GM13977 (cell line): Measurements from ENCODE around the gene CLDN11.

Source experiments
- DNase-seq: peaks from one replicate; pipeline ENCODE4 v3.0.0; 2012; ENCODE audit warnings: low spot score
- in situ Hi-C: fragments of 300-500 bp; cut with MboI; formaldehyde crosslinking; loops from one replicate; pipeline ENCODE4 v1.12.0; 2022; ENCODE audit warnings: low sequenced_read_pairs, low pct_unique_long_range_greater_than_20kb, mixed read lengths, inconsistent platforms; ENCODE audit not compliant: unreplicated experiment
- TF ChIP-seq, protein P1 (sequence below): IDR thresholded peaks from 2 replicates; pipeline ENCODE4 v1.5.1; 2012; ENCODE audit warnings: mild to moderate bottlenecking, control low read depth; ENCODE audit not compliant: insufficient read depth; ENCODE audit errors: extremely low read depth, missing control alignments

The CLDN11 gene

GRCh38 chr3:170442947-170443346 is 24.3 kb downstream of the CLDN11 start:
- no peak for DNase-seq
- in situ Hi-C loops = no loop called here
- TF ChIP-seq, protein P1, sequence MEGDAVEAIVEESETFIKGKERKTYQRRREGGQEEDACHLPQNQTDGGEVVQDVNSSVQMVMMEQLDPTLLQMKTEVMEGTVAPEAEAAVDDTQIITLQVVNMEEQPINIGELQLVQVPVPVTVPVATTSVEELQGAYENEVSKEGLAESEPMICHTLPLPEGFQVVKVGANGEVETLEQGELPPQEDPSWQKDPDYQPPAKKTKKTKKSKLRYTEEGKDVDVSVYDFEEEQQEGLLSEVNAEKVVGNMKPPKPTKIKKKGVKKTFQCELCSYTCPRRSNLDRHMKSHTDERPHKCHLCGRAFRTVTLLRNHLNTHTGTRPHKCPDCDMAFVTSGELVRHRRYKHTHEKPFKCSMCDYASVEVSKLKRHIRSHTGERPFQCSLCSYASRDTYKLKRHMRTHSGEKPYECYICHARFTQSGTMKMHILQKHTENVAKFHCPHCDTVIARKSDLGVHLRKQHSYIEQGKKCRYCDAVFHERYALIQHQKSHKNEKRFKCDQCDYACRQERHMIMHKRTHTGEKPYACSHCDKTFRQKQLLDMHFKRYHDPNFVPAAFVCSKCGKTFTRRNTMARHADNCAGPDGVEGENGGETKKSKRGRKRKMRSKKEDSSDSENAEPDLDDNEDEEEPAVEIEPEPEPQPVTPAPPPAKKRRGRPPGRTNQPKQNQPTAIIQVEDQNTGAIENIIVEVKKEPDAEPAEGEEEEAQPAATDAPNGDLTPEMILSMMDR = no peak

- in situ Hi-C loops = no loop called here
- no peak for DNase-seq
- TF ChIP-seq, protein P1 = no peak
These were observed 24.8 kb downstream of the CLDN11 start for GRCh38 chr3:170443457-170443856.

DNA sequence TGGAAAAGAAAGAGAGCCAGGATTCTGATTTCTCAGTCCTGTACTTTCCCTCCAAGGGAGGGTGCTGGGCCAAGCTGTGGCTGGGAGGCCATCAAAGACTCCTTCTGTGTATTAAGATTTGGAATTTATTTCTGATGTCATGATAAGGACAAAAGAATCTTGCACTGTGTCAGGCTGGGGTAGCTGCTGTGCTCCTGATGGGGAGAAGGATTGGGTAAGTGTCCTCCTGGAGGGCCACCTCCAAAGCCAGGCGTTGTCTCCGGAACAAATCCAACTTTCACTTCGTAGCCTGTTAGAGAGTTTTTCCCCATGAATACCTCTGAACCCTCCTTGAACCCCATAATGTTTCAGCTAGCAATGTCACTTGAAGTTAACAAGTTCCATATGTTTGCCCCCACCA is 29.9 kb downstream of the CLDN11 start:
- TF ChIP-seq, protein P1 = no peak
- in situ Hi-C loops = no loop called here
- no peak for DNase-seq

DNA sequence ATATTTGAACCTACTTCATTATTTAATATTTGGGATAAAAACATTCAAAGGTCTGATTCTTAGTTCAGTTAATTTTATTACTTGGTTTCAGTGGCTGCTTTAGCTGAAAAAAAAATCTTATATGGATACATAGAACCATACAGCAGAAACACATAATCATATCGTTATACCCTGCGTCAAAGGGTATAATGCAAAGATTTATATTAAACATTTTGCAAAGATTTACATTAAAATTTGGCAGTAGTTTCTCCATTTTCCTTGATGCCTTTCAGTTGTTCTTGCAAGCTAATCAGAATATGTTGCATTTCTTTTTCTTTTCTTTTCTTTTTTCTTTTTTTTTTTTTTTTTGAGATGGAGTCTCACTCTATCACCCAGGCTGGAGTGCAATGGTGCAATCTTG is 31.4 kb downstream of the CLDN11 start:
- no peak for DNase-seq
- in situ Hi-C loops = no loop called here
- TF ChIP-seq, protein P1 = no peak

DNA sequence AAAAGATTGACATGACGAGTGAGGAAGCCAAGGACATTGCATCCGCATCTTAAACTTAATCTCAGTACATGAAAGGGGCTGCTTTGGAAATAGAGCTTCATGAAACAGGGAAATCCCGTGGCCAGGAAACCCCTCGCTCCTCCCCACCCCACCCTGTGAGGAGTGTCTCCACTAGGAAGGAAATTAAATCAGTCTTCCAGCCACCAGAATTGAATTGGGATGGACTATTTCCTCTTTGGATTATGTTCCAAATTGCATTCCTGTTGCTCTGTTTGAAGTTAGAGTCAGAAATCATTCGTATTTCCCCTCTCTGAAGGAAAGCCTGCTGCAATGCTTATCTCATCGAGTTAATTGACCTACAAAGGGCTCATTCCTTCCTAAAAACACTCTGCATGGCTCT is 35.8 kb downstream of the CLDN11 start:
- in situ Hi-C loops = no loop called here
- DNase-seq = no peak
- TF ChIP-seq, protein P1 = no peak

GRCh38 chr3:170458285-170458684 is 39.6 kb downstream of the CLDN11 start:
- TF ChIP-seq, protein P1 = no peak
- in situ Hi-C loops = no loop called here
- no peak for DNase-seq

- DNase-seq = no peak
- TF ChIP-seq, protein P1 = no peak
- in situ Hi-C loops = no loop called here
These were observed 44.3 kb downstream of the CLDN11 start for GRCh38 chr3:170463011-170463410.
